OCI-LY3 (cell line): Measurements from ENCODE around the gene NFXL1.

Experiments used
- CTCF ChIP-seq: fragments of 200-600, 300-600 bp; sonication (generic); IDR thresholded peaks from 2 replicates; pipeline ENCODE4 v1.5.1; 2014; ENCODE audit warnings: antibody characterized with exemption, low read length, low read depth
- EZH2phosphoT487 ChIP-seq: fragments of 200-600 bp; shearing (Covaris generic); IDR thresholded peaks from 2 replicates; pipeline ENCODE4 v1.6.1; 2018; ENCODE audit warnings: antibody characterized with exemption, mixed run types, low read depth

- TF ChIP-seq CTCF: no peak
- TF ChIP-seq EZH2phosphoT487: no peak
Observed at GRCh38 chr4:47840291-47840690, 74.1 kb downstream of the NFXL1 start.
